Vagina (tissue), 2 donors: ENCODE data around the gene ANO6.

Source experiments
- CTCF ChIP-seq, 3 experiments: fragments of 450-650 bp in 2 of 3; fragments of 200-600 bp in 1 of 3; sonication (generic) in 1 of 3; IDR thresholded peaks; one replicate each; pipeline ENCODE4 v1.5.1; 2017 to 2019; ENCODE audit warnings: antibody characterized with exemption in 3 of 3, mild to moderate bottlenecking in 2 of 3, moderate library complexity in 2 of 3
- POLR2A ChIP-seq, 2 donors: fragments of 450-650 bp; IDR thresholded peaks; one replicate each; pipeline ENCODE4 v1.6.1; 2017; ENCODE audit warnings: antibody characterized with exemption in 2 of 2, mild to moderate bottlenecking in 2 of 2, moderate library complexity in 2 of 2

GRCh38 chr12:45219621-45220020, 3.7 kb downstream of the ANO6 start:
- TF ChIP-seq POLR2A (IDR thresholded peaks at IDR 0.05) (no peak), CTCF (IDR thresholded peaks at IDR 0.05) (no peak)
